HFFc6 (cell line): ENCODE measurements around the gene PLEKHA3. TPM values are rescaled to one million over a fixed set of nuclear protein-coding genes. Genes with fewer than 3 reads are reported as not detected.
"Not testable (repeated sequence)": the region's sequence is repeated elsewhere in the genome, so short reads cannot be mapped to it uniquely, and the experiment has no call there.

Source experiments
- DNase-seq: peaks from one replicate; pipeline ENCODE4 v3.0.0-alpha.2; 2018
- H3K27ac Mint-ChIP-seq: 2 replicates; pipeline ENCODE4 v1.8.0; 2020; ENCODE audit warnings: mild to moderate bottlenecking, mixed read lengths
- H3K27me3 Mint-ChIP-seq: 2 replicates; pipeline ENCODE4 v1.8.0; 2021; ENCODE audit warnings: mild to moderate bottlenecking, moderate library complexity, mixed read lengths; ENCODE audit not compliant: insufficient read depth
- H3K36me3 Mint-ChIP-seq: 2 replicates; pipeline ENCODE4 v1.8.0; 2021; ENCODE audit warnings: low read depth, mixed read lengths
- H3K4me1 Mint-ChIP-seq: 2 replicates; pipeline ENCODE4 v1.8.0; 2020; ENCODE audit warnings: low read depth, mixed read lengths
- H3K4me3 Mint-ChIP-seq: 2 replicates; pipeline ENCODE4 v1.8.0; 2020; ENCODE audit warnings: mild to moderate bottlenecking, moderate library complexity, mixed read lengths
- H3K9me3 Mint-ChIP-seq: 2 replicates; pipeline ENCODE4 v1.8.0; 2020; ENCODE audit warnings: mild to moderate bottlenecking, mixed read lengths
- total RNA-seq, 6 experiments: library from RNA; stranded (reverse); fragmentation: NEBNext Ultra II Directional; extraction: Animal tissue kit (Norgen Biotek cat#: 25700); gene quantifications; 2 replicates in 1 of 6; 3 replicates in 5 of 6; pipeline ENCODE4 v1.2.3, GENCODE V29; 2021
- TF ChIP-seq, protein P1 (sequence below): fragments of 200-600 bp; sonication (generic); IDR thresholded peaks from 2 replicates; pipeline ENCODE4 v1.5.0; 2021; ENCODE audit warnings: antibody characterized with exemption, mild to moderate bottlenecking

The PLEKHA3 gene
- total RNA-seq, 6 experiments from 2014 or later = 31.4 to 36.6 (median 33.3) TPM

GRCh38 chr2:178514664-178515063, 34.4 kb downstream of the PLEKHA3 start:
- DNase-seq = peak; percentile 66
- Mint-ChIP-seq H3K27me3 (no peaks in the 10 kb centered on the region), H3K36me3 (peaks cover 29% of the 10 kb centered on the region), H3K4me3 (no peak overlapping the region), H3K9me3 (no peaks in the 10 kb centered on the region), H3K4me1 (peaks cover 32% of the 10 kb centered on the region), H3K27ac (no peak overlapping the region)
- TF ChIP-seq, protein P1, sequence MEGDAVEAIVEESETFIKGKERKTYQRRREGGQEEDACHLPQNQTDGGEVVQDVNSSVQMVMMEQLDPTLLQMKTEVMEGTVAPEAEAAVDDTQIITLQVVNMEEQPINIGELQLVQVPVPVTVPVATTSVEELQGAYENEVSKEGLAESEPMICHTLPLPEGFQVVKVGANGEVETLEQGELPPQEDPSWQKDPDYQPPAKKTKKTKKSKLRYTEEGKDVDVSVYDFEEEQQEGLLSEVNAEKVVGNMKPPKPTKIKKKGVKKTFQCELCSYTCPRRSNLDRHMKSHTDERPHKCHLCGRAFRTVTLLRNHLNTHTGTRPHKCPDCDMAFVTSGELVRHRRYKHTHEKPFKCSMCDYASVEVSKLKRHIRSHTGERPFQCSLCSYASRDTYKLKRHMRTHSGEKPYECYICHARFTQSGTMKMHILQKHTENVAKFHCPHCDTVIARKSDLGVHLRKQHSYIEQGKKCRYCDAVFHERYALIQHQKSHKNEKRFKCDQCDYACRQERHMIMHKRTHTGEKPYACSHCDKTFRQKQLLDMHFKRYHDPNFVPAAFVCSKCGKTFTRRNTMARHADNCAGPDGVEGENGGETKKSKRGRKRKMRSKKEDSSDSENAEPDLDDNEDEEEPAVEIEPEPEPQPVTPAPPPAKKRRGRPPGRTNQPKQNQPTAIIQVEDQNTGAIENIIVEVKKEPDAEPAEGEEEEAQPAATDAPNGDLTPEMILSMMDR = no peak

DNA sequence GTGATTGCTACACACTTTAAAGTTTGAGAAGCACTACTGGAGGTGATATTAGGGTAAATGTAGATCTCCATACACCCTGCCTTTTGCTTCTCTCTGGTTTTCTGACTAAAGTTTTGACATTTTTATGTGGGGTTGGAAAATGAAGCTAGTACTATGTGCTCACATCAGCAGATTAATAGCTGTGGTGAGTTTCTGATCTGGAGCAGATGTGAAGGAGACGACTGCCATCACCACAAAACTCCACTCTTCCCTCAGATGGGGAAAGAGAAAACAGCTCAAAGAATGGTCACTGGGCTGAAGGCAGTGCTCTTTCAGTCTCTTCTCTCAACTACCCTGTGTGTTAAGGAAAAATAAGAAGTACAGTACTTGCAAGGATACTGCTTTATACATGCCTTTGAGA, 37.2 kb downstream of the PLEKHA3 start:
- TF ChIP-seq, protein P1 = no peak
- Mint-ChIP-seq H3K4me1 (peaks cover 27% of the 10 kb centered on the region), H3K27me3 (no peaks in the 10 kb centered on the region), H3K9me3 (no peaks in the 10 kb centered on the region), H3K4me3 (no peak overlapping the region), H3K27ac (no peak overlapping the region), H3K36me3 (peaks cover 27% of the 10 kb centered on the region)
- DNase-seq = no peak

GRCh38 chr2:178521304-178522150, 41.3 kb downstream of the PLEKHA3 start:
- Mint-ChIP-seq H3K4me1 (peaks cover 6% of the 10 kb centered on the region; the same call in 1 of the 2 replicates), H3K27ac (no peak overlapping the region), H3K9me3 (no peaks in the 10 kb centered on the region), H3K36me3 (peaks cover 31% of the 10 kb centered on the region), H3K4me3 (no peak overlapping the region), H3K27me3 (peaks cover 4% of the 10 kb centered on the region; the same call in 1 of the 2 replicates)
- DNase-seq = no peak
- TF ChIP-seq, protein P1 = no peak

DNA sequence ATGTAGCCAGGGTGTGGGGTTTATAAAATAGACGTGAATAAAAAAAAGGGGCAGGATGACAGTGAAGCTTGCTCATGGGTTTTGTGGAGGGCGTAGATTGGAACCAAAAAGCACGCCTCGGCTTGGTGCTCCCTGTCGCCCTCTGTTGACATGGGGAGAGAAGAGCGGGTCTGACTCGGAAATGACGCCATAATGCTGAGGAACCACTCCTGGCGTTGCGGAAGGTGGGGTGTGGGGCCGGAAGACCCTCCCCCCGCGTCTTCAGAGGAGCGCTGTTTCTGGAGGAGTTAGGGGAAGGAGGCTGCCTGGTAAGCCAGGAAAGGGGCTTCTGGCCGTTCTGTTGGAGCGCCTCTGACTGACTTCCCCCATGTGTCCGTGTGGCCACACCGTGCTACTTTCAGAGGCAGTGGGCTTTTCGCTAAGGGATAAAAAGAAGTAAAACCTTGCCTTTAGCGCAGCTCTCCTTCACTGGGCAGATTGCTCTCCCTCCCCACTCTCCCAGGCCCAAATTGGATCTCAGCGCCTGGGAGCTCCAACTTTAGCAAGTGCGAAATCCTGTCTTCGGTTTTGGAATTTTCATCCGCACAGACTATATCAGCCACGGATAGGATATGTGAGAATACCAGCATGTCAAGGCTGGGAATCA, 42.8 kb downstream of the PLEKHA3 start:
- peak overlapping the region; percentile 81; the same call in 1 of the 2 replicates for H3K27ac Mint-ChIP-seq
- peaks cover 6% of the 10 kb centered on the region; the same call in 1 of the 2 replicates for H3K4me1 Mint-ChIP-seq
- peak overlapping the region; percentile 95 for H3K4me3 Mint-ChIP-seq
- TF ChIP-seq, protein P1 = peak; percentile 71
- no peaks in the 10 kb centered on the region for H3K9me3 Mint-ChIP-seq
- H3K36me3 Mint-ChIP-seq = peaks cover 27% of the 10 kb centered on the region
- H3K27me3 Mint-ChIP-seq = peaks cover 4% of the 10 kb centered on the region; the same call in 1 of the 2 replicates
- DNase-seq = no peak

DNA sequence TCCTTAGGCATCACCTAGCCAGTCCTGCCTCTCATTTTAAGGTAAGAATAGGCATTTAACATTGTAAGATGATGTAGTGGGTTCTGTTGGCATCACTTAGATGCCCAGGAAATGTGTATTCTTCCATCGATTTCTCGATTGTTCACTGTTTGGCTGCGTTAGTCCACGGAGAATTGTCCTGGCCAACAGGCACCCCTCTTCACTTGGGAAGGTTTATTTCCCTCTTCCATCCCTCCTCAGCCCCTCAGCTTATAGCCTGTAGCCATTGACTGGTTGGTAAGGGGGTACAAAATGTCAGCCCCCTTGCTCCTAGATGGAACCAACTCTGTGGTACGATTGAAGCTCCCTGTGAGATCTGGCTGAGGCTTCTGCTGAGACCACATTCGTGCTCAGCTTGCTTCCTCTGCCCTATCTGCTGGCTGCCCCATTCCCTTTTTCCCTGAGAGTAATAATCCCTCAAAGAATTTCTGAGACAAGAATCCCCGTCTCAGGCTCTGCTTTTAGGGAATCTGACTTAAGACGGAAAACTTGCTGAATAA, 43.4 kb downstream of the PLEKHA3 start:
- DNase-seq = no peak
- H3K4me1 Mint-ChIP-seq = peaks cover 6% of the 10 kb centered on the region; the same call in 1 of the 2 replicates
- no peaks in the 10 kb centered on the region for H3K9me3 Mint-ChIP-seq
- H3K27ac Mint-ChIP-seq = peak overlapping the region; percentile 81; the same call in 1 of the 2 replicates
- TF ChIP-seq, protein P1 = no peak
- H3K36me3 Mint-ChIP-seq = peaks cover 21% of the 10 kb centered on the region
- H3K27me3 Mint-ChIP-seq = peaks cover 4% of the 10 kb centered on the region; the same call in 1 of the 2 replicates
- H3K4me3 Mint-ChIP-seq = peak overlapping the region; percentile 95

DNA sequence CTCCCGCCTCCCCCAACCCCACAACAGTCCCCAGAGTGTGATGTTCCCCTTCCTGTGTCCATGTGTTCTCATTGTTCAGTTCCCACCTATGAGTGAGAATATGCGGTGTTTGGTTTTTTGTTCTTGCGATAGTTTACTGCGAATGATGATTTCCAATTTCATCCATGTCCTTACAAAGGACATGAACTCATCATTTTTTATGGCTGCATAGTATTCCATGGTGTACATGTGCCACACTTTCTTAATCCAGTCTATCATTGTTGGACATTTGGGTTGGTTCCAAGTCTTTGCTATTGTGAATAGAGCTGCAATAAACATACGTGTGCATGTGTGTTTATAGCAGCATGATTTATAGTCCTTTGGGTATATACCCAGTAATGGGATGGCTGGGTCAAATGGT, 44.8 kb downstream of the PLEKHA3 start:
- H3K4me1 Mint-ChIP-seq, H3K9me3 Mint-ChIP-seq, H3K4me3 Mint-ChIP-seq, H3K27ac Mint-ChIP-seq, DNase-seq, H3K27me3 Mint-ChIP-seq: not testable (repeated sequence)
- peaks cover 21% of the 10 kb centered on the region for H3K36me3 Mint-ChIP-seq

DNA sequence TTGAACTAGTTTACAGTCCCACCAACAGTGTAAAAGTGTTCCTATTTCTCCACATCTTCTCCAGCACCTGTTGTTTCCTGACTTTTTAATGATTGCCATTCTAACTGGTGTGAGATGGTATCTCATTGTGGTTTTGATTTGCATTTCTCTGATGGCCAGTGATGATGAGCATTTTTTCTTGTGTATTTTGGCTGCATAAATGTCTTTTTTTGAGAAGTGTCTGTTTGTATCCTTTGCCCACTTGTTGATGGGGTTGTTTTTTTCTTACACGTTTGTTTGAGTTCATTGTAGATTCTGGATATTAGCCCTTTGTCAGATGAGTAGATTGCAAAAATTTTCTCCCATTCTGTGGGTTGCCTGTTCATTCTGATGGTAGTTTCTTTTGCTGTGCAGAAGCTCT, 45.2 kb downstream of the PLEKHA3 start:
- not testable (repeated sequence) for H3K4me1 Mint-ChIP-seq, DNase-seq, H3K27me3 Mint-ChIP-seq, H3K9me3 Mint-ChIP-seq, H3K27ac Mint-ChIP-seq, H3K4me3 Mint-ChIP-seq
- H3K36me3 Mint-ChIP-seq = peaks cover 21% of the 10 kb centered on the region
